Fibroblast of skin of left biceps (primary cell): Measurements from ENCODE around the gene PPP1R14D.

Source experiments
- DNase-seq, 2 experiments: peaks; one replicate each; pipeline ENCODE4 v3.0.0-alpha.2; 2013; ENCODE audit warnings: low read depth in 2 of 2

PPP1R14D gene

DNA sequence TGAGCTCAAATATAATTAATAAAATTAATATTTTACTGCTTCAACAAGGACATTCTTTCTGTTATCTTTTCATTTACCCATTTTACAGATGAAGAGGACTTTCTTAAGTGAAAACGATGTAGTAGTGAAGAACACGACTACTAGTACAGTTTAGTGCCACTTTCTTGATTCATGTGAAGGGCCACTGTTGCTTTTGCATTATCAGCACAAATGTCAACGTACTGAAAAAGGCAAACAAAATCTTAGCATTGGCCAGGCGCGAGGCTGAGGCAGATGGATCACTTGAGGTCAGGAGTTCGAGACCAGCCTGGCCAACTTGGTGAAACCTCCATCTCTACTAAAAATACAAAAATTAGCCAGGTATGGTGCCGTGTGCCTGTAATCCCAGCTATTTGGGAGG, 9.5 kb downstream of the PPP1R14D start:
- no peak for DNase-seq

DNA sequence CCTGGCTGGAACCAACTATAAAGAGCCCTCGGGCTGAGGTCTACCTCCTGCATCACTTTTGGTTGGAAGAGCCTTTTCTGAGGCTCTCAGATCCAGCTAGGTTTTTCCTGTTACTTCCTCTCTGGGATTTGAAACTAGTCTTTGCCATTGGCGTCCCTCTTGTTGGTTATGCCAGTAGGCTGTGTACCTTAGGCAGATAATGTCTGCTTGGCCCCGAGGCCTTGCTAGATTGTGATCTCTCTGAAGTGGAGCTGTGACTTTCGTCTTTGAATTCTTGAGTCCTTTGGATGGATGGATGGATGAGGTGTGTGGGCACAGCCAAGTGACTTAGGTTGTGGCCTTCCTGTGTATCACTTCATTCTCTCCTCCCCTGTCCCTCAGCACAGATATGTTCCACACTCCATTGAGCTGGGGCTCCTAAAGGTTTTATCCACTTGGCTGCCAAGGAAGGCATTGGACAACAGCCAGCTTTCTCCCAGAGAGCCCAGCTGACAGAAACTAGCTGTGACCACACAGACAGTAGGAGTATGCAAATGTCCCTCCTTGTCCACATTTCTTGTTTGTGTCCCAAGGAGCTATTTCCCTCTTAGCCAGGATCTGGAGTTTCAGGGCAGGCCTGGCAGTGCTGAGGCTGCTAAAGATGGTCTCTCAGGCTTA, 13.3 kb downstream of the PPP1R14D start:
- no peak for DNase-seq

DNA sequence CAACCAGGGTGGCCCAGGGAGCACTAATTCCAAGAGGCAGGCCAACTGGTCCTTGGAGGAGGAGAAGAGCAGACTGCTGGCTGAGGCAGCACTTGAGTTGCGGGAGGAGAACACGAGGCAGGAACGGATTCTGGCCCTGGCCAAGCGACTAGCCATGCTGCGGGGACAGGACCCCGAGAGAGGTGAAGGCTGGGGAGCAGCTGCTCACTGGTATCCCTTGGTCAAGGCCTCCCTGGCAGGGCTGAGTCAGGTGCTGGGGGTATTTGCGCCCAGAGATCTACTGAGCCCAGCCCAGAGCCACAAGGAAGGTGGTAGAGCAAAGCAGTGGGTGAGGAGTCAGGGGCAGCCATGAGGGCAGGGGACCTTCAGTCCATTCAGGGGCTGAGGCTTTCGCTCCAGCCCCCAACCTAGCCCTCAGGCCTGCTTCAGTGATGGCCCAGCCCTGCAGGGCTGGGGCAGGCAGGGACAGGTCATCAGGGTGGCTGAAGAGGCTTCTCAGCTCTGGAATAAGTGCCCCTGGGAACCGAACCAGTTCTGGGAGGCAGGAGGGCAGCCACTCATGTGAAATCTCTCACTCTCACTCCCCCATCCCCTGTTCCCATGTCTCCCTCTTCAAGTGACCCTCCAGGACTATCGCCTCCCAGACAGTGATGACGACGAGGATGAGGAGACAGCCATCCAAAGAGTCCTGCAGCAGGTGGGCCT, 15.6 kb downstream of the PPP1R14D start:
- DNase-seq, result no peak

DNA sequence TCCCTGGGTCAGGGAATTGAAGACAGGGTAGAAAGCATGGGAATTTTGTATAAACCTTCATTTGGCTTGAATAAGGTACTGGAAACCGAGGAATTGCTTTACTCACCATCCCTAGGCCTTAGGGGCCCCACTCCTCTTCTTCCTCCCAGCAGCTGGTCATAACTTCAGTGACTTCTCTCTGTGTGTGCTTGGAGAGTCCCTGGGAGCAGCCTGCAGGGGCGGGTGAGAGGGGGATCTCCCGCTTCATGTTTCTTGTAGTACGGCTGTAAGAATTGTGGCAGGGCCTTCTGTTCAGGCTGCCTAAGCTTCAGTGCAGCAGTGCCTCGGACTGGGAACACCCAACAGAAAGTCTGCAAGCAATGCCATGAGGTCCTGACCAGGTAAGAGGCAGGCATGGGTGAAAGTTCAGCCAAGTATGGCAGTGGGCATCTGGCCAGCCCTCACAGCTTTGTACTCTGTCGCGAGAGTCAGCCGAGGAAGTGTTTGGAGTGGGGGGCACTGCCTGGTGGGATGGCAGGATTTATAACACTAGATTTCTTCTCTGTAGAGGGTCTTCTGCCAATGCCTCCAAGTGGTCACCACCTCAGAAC, 19.6 kb downstream of the PPP1R14D start:
- DNase-seq, result no peak

DNA sequence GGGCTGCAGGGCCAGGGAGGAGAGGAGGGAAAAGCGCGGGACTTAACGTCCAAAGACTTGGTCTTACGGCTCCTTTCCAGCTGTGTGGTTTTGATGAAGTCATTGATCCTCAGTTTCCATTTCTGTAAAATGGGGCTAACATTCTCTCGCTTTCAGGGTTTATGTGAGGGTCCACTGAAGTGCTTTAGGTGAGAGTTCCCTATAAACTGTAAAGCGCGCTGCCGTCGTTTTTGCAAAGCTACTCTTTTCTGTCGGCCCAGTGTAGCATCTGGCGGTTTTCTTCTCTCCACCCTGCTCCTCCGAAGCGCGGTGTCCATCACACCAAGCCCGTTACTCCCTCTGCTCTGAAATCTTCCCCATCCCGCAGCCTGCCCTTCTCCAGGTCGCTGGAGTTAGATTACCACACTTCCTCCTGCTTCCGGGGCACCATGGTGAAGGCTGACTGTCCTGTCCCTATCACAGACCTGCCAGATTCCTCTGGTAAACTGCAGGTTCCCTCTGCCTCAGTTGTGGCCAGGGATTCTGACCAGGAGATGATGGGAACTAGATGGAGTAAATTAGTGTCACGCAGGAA, 20.5 kb downstream of the PPP1R14D start:
- DNase-seq, result no peak

DNA sequence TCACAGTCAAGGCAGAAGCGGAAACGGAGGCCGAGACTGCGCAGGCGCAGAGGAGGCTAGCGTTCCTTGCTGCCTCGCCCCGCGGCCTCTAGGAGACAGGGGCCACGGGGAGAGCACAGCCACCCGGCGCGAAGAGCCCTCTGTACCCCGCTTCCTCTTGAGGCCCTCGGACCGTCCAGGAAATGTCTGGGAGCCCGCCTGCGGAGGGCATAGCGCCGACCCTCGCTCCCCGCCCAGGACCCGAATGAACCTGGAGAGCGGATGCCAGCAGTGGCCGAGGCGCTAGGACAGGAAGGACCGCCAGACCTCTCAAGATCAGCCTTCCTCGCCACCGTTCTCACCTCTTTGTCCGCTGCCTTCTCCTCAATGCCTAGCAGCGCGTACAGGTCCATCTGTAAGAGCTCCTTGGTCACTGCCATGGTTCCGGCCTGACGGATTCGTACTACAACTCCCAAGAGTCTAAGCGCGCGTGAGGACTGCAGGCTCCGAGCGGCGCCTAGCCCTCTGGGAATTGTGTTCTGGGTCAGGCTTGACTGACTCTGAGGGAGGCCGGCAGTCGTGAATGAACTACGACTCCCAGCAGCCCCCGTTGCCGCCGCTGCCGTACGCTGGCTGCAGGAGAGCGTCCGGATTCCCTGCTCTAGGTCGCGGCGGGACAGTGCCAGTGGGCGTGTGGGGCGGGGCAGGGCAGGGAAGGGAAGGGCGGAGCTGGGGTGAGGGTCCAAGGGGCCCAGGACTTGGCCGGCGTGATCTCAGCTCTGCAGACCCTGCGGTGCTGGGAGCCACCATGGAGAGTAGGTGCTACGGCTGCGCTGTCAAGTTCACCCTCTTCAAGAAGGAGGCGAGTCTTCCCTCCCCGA, 21.2 kb downstream of the PPP1R14D start, which contains the start of the genes DNAJC17 and ZFYVE19:
TSS of gene DNAJC17 (minus strand) at position 446 of the 860 bp plus-strand sequence. CDS start at position 419, 27 bp downstream.
TSS of gene ZFYVE19 (plus strand) at position 62 of the 860 bp plus-strand sequence. CDS start at position 563, 501 bp downstream.
- peak; percentile 92 for DNase-seq

DNA sequence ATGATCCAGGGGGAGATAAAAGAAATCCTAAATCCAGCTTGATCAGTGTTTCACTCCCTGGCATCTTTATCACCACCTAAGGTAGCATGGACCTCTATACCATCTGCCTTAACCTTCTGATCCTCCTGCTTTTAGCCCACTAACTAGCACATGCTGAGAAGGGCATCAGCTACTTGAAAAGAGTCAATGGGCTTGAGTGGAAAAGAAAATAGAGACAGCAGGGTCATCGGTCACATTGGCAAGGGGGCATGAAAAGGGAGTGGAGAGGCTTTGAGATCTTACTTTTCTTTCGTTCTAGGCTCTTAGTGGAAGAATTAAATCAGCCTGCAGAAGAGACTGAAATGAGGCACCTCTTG, 21.9 kb downstream of the PPP1R14D start:
- no peak for DNase-seq

DNA sequence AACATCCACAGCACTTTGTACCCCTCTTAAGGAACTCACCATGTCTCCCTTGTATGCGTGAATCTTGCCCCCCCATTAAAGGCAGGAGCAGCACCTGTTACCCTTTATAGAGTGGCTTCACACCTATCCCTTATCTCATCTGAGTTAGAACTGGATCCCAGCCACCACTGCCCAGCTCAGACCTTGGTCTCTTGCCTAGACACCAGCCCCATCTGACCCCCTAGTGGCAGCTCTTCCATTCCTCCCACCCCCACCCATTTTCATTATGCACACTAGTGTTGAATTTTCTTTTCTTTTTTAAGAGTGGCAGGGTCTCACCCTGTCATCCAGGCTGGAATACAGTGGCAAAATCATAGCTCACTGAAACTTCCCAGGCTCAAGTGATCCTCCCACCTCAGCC, 24.8 kb downstream of the PPP1R14D start:
- DNase-seq, result no peak

DNA sequence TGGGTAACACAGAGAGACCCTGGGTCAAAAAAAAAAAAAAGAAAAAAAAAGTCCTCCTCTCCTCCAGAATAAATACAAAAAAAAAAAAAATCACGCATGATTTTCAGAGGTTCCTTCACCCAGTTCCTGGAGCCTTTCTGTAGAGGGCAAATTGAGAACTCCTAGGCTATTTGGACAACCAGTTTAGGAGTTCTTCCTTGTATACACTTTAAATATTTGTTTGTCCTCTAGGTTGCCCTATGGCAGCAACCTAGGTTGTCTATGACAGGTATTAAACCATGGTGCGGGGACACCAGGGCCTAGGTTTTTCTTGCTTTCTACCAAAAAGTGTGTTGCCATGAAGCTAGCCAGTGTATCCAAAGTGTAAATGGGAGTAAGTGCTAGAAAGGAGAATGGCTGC, 25.4 kb downstream of the PPP1R14D start:
- no peak for DNase-seq

DNA sequence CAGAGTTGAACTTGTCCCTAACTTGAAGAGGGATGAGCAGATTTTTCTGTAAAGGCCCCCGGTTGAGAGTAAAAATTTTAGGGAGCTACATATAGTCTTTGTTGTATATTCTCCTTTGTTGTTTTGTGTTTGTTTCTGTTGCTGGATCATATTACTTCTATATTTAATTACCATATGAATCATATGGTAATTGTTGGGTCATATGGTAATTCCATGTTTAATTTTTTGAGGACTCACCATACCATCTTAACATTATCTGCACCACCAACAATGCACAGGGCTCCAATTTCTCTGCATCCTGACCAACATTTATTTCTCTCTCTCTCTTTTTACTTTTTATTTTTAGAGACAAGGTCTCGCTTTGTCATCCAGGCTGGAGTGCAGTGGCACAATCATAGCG, 29.0 kb downstream of the PPP1R14D start:
- no peak for DNase-seq

DNA sequence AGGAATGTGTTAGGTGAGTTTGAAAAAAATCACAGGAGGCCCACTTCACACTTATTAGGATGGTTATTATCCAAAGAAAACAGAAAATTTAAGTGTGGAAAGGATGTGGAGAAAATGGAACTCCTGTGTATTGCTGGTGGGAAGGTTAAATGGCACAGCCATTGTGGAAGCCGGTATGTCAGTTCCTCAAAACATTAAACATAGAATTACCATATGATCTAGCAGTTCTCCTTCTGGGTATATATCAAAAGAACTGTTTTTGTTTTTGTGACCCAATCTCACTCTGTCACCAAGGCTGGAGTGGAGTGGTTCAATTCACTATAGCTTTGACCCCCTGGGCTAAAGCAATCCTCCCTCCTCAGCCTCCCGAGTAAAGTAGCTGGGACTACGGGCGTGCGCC, 32.0 kb downstream of the PPP1R14D start:
- no peak for DNase-seq

DNA sequence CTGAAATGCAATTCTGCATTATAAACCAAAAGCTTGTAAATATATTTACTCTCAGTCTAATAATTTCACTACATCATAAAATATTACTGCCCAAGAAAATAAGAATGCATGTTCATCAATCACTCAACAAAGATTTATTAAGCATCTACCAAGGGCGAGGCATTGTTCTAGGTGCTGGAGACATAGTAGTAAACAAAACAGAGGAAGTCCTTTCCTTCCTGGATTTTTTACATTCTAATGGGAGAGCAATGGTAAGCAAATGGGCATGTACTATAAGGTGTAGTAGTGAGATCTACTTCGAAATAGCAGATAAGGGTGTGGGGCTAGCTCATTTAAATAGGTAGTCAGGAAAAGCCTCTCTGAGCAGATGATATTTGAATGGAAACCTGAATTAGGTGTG, 32.5 kb downstream of the PPP1R14D start:
- no peak for DNase-seq

DNA sequence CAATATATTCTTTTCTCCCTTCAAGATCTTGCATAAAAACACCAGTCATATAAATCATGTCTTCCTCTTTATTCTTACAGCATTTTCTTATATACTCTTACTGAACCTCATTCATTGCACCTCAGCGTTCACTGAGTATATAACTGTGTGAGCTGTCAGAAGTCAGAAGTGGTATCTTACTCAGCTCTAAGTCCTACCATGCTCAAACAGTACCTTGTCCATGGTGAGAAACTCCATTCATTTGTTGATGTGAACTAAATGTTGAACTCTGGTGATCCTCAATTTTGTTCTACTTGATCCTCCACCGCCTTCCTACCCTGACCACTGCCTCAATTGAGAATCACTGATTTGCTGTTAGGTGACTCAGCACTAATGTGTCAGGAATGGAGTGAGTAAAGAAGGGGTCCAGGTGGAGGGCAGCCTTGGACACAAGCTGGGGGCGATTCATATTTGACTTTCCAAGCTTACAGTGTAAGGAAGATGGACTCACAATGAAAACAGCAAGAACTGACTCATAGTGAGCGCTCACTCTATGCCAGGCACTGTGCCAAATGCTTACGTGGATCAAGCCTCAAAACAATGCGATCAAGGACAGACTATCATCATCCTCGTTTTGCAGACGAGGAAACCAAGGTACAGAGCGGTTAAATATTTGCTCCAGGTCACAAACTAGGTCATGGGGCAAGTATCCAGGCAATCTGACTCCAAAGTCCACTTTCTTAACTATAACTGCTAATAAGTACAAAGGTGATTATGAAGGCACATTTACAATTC, 35.1 kb downstream of the PPP1R14D start:
- DNase-seq, result peak; percentile 62 to 67

DNA sequence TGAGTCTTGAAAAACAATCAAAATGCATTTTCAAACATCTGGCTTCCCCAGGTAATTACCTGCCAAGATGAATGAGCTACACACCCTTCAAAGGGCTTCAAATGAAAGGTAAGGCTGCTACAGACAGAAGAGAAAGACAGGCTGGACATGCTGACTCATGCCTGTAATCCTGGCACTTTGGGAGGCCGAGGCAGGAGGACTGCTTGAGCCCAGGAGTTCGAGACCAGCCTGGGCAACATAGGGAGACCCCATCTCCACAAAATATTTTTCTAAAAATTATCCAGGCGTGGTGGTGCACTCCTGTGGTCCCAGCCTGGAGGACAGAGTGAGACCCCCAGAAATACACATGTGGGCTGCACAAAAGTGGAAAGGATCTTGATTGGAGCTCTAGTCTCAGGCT, 36.1 kb downstream of the PPP1R14D start:
- no peak for DNase-seq

DNA sequence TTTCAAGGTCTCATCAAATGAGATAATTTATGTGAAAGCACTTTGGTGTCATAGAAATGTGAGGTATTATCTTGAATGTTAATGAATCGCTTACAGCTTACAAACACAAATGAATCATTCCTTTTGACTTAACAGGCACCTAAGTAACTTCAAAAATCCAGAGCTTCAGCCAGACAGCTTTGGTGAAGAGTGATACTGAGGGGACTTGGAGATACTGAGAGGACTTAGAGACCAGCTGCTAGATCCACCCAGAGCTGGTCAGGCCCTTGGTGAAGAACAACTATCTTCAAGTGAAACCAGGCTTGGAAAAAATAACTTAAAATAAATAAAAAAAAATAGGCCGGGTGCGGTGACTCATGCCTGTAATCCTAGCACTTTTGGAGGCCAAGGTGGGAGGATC, 37.8 kb downstream of the PPP1R14D start:
- no peak for DNase-seq

DNA sequence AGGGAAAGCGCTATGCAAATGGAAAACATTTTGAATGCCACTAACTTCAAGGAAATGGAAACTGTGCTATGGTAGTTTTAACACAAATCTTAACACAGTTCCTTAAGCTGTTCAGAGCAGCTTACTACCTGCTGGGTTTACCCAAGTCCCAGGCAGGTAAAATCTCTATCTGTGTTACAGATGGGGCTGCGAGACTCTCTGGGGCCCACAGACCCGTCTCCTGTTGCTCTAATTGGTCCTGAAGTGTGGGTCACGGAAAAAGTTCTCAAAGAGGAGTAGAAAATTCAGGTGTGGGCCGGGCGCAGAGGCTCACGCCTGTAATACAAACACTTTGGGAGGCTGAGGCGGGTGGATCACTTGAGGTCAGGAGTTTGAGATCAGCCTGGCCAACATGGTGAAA, 38.5 kb downstream of the PPP1R14D start:
- no peak for DNase-seq

DNA sequence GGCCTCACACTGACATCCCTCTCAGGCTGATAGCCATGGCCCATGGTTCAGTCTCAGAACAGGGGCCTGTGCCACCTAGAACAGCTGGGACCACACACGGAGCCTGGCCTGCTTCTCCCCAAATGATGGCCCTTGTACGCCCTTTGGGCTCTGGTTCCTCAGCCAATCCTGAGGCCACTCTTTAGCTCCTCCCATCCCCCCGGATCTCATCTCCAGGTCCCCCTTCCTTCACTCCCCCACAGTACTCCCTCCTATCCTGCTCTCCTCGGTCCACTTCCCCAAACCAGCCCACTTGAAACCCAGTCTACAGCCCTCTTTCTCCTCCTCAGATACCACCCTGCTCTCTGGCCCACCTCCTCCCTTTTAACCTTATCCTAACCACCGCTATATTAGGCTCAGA, 39.4 kb downstream of the PPP1R14D start:
- DNase-seq, result no peak

DNA sequence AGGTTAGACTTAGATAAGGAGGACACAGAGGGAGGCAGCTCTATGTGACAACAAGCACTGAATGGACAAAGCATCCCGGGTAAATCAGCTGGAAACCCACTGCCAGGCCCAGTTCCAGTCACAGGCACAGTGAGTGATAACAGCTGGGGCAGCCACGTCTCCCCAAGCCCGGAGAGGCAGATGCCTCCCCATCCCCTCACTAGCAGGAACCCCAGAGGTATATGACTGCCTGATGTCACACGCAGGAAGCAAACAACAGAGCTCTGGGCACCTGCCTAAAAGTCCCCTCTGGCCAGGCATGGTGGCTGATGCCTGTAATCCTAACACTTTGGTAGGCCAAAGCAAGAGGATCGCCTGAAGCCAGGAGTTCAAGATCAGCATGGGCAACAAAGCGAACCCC, 40.5 kb downstream of the PPP1R14D start:
- no peak for DNase-seq

DNA sequence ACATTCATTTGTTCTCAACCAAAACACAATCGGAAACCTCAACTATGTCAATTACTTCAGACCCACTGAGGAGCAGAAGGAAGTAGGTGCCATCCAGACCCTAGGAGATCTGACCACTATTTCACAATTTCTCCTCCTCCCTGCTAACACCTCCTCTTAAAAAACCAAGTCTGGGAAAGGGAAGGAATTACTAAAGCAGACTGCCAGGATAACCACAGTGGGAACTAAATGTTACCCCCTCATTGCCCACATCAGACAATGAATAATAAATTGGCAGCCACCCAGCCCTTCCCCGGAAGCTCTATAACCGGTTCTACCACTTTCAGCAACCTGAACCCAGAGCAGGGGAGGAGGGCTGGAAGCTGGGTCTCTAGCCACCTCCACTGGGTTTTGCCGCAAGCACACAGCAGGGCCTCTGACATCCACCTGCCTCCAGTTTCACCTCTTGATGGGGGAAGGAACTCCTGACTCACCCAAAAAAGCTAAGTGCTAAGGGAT, 41.1 kb downstream of the PPP1R14D start:
- DNase-seq, result no peak

DNA sequence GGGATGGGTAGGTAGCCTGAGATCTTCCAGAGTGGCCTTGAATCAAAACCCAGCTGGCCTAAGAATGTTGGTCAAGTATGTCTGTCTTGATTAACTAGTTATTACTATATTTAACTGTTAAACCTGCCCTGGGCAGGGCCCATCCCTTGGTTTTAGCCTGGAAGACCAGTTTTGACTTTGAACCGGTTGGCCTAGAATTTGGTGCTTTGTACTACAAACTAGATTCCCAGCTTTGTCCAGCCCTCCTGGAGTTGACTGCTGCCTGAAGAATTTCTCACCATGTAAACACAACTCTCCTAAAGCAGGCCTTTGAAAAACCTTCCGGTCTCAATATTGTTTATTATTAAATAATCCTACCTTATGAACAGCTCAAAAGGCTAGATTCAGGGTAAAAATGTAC, 42.7 kb downstream of the PPP1R14D start:
- no peak for DNase-seq

DNA sequence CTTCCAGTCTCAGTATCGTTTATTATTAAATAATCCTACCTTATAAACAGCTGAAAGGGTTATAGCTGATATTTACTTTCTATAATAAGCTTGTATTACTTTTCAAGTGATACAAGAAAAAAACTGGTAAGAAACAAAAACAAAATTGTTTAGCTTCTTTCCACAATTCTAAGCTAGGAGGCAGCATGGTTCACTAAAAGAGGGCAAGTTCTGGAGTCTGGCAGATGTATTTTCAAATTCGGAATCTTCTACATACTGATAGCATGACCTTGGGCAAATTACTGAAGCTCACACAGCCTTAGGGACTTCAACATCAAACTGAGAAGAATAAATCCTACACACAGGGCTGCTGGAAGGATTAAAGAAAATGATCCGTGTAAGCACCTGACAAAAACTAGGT, 43.3 kb downstream of the PPP1R14D start:
- no peak for DNase-seq
